ENCODE results near the gene C15orf62. TPM values are rescaled to one million over a fixed set of nuclear protein-coding genes. Genes with fewer than 3 reads are reported as not detected.

Gene C15orf62
- total RNA-seq, 4 donors from 2014 or later: 0.19 to 1.3 (median 0.50) TPM; not detected in 1

DNA sequence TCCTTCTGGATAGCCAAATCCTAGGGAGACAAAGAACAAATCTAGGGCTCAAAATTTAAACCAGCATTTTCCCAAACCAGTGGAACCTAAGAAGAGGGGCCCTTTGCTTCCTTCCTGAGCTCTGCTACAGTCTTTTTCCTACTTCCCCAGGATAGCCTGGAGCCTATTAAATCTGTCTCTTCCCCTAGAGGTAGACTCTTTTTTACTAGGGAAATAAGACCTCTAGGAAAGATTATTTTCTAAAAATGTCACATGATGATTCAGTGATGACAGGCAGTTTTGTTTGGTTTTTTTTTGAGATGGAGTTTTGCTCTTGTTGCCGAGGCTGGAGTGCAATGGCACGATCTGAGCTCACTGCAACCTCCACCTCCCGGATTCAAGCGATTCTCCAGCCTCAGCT, 33.2 kb upstream of the C15orf62 start:
- TF ChIP-seq, protein P1, sequence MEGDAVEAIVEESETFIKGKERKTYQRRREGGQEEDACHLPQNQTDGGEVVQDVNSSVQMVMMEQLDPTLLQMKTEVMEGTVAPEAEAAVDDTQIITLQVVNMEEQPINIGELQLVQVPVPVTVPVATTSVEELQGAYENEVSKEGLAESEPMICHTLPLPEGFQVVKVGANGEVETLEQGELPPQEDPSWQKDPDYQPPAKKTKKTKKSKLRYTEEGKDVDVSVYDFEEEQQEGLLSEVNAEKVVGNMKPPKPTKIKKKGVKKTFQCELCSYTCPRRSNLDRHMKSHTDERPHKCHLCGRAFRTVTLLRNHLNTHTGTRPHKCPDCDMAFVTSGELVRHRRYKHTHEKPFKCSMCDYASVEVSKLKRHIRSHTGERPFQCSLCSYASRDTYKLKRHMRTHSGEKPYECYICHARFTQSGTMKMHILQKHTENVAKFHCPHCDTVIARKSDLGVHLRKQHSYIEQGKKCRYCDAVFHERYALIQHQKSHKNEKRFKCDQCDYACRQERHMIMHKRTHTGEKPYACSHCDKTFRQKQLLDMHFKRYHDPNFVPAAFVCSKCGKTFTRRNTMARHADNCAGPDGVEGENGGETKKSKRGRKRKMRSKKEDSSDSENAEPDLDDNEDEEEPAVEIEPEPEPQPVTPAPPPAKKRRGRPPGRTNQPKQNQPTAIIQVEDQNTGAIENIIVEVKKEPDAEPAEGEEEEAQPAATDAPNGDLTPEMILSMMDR (IDR thresholded peaks at IDR 0.05): no peak
- ATAC-seq (ENCODE audit: low FRiP score) (no peak), DNase-seq (ENCODE audit: low spot score) (no peak)

DNA sequence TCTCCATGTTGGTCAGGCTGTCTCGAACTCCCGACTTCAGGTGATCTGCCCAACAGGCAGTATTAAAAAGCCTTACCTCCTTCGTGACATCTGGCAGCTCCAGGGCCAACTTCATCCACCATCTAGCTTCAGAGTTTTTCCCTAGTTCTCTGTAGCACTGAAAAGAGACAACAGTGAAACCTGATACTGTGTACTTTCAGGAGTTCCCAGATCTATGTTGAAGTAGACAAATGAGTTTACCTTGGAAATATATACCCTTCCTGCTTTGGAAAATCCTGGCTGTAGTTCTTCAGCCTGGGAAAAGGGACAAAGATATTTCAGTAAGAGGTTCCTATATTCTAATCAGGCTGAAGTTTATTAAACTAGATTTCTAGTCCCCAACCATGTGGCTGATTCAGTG, 32.7 kb upstream of the C15orf62 start:
- ATAC-seq (ENCODE audit: low FRiP score) (no peak), DNase-seq (ENCODE audit: low spot score) (no peak)
- TF ChIP-seq, protein P1 (IDR thresholded peaks at IDR 0.05): no peak

DNA sequence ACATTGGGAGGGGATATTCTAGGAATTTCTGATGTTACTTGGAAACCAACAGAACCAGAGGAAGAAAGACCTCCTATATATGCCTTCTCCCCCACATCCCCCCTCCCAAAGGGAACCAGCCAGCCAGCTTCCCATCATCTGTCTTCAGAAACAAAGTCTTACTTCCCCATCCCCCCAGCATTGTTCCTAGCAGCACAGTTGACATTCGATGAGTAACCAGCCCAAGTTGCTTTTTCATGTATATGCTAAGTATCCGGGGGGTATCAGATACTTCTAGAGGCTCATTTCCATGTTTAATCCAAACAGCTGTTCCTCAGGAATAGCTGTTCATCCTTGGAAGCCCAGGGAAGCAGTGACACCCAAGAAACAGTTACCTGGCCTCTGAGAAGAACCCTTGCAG, 30.7 kb upstream of the C15orf62 start:
- ATAC-seq (ENCODE audit: low FRiP score): no peak
- TF ChIP-seq, protein P1 (IDR thresholded peaks at IDR 0.05): no peak
- DNase-seq (ENCODE audit: low spot score): no peak

DNA sequence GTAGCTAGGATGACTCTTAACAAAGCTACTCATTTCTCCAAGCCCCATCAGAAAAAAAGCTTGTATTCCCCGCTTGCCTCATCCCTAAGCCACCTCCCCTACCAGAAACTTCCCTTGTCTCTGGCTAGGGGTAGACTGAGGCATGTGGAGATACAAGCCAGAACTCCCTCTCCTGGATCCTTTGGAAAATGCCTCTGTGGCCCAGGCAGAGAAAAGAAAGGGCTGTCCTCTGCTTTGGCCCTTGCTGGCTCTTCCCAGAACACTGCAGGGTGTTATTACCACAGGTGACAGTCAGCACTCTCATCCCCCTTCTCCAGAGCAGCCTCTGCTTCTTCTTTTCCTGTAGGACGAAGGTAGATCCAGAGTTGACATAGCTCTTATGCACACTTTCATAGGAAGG, 29.9 kb upstream of the C15orf62 start:
- TF ChIP-seq, protein P1 (IDR thresholded peaks at IDR 0.05): no peak
- ATAC-seq (ENCODE audit: low FRiP score) (no peak), DNase-seq (ENCODE audit: low spot score) (no peak)

DNA sequence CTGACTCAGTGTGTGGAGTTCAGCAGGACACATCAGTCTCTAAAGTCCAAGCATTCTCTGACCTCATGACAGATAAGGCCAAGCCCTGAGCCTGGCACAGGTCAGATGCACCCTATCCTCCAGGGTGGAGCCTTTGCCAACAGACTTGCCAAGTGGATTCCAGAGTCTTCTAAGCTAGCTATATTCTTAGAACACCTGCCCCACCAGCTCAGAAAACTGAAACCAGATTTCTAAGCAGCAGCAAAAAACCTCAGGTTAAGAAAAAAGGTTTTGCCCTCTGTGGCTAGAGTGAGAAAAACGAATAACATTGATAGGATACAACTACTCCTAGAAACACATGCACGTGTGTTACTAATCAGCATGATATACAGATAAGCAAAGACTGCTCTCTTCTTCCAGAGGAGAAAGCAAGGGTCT, 26.3 kb upstream of the C15orf62 start:
- ATAC-seq (ENCODE audit: low FRiP score): no peak
- TF ChIP-seq, protein P1 (IDR thresholded peaks at IDR 0.05): no peak
- no peak for DNase-seq (ENCODE audit: low spot score)

DNA sequence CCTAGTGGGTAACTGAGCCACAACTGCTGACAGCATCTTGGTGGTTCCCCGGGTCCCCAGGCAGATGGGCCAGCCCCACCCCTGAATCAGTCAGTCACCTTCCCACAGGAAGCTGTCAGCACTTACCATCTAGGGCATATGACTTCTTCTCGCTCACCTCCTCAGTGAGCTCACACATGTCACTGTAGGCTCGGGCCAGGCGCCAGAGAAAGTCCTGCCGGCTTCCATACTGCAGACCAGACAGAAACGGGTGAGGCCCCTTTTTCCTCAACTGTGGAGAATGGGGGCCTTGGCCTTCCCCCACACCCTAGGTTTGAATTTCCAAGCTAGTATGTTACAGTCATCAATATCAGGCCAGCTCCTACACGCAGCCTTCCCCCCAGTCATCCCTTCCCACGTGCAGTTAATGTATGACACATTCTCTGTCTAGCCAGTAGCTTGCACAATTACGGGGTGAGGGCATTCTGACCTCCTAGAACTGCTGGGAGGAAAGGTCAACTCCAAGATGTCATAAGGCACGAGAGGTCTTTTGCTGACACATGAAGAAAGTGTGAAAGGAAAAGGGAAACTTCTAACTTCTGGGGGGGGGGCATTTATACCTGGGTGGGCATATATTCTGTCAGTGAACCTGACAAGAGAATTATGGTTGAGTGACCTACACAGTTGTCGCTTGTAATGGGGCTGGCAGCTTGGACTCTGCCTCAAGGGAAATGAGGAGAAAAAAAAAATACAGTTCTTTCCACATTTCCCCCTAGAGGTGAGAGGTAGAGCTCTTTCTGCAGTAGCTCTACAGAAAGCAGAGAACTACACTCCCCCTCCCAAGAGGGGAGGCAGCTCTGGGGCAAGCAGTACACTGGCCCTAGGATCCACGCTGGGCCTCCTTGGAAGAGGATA, 25.6 kb upstream of the C15orf62 start:
- DNase-seq (ENCODE audit: low spot score) (no peak), ATAC-seq (ENCODE audit: low FRiP score) (peak; percentile 59)
- TF ChIP-seq, protein P1 (IDR thresholded peaks at IDR 0.05): no peak

DNA sequence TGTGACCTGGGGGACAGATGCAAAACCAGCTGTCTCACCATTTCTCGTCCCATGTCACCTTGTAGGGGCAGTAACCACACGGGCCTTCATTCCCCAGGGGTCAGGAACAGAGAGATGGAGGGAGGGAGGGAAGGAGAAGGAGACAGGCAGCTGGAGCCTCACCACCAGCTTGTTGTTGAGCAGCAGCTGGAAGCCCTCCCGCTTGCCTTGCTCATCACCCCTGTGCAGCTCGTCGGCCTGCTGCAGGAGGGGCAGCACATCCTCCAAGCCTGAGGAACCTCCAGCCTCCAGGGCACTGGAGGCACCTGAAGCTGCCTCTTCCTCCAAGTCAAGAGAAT, 25.0 kb upstream of the C15orf62 start:
- no peak for ATAC-seq (ENCODE audit: low FRiP score)
- DNase-seq (ENCODE audit: low spot score): no peak
- TF ChIP-seq, protein P1 (IDR thresholded peaks at IDR 0.05): no peak

Measured in omental fat pad (tissue), 4 donors.